ENCODE data around the gene DMD. TPM values are rescaled to one million over a fixed set of nuclear protein-coding genes. Genes with fewer than 3 reads are reported as not detected.

The DMD gene
- total and polyA plus RNA-seq, 2 donors (not counting 1 experiment from before 2014, with no cell fraction given) = 5.1 to 7.2 TPM

DNA sequence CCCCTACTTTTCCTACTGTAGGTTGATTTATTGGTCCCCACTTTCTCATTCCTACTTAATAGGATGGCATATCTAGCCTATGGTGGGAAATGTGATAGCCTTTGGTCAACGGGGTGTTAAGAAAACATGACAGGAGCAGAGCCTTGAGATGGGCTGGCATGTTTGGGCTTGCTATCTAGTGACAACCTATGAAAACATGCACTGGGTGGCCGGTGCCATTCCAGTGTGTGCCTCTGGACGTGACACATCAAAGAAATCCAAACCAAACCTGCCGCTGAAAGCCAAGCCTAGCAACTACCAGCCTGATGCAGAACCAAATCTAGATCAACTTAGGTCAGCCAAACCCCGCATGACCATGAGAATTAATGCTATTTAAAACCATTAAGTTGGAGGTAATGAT is 317.6 kb downstream of the DMD start:
- H3K4me3 ChIP-seq (replicated peaks in 1 of 4; ENCODE audit: control extremely low read depth in 1 of 4, insufficient read depth in 1 of 4, low read depth in 3 of 4, low read length in 4 of 4) = no peak overlapping the region
- no peaks in the 10 kb centered on the region for H3K9me3 ChIP-seq (ENCODE audit: control insufficient read depth, insufficient read depth, low read depth, low read length)
- no peak overlapping the region for H3K9ac ChIP-seq (ENCODE audit: insufficient read depth, low read length)
- H4K20me1 ChIP-seq (ENCODE audit: control insufficient read depth, extremely low read depth, insufficient read depth, low read length) = no peaks in the 10 kb centered on the region
- no peak overlapping the region for H3K27ac ChIP-seq (ENCODE audit: insufficient read depth, low read length)
- no peaks in the 10 kb centered on the region for H3K4me1 ChIP-seq (ENCODE audit: control insufficient read depth, extremely low read depth, insufficient read depth, low read length)
- H3K79me2 ChIP-seq (ENCODE audit: control insufficient read depth, insufficient read depth, low read length) = no peaks in the 10 kb centered on the region
- no peak for TF ChIP-seq EZH2 (IDR thresholded peaks at IDR 0.05; ENCODE audit: low read length, missing control alignments)
- TF ChIP-seq, protein P1, sequence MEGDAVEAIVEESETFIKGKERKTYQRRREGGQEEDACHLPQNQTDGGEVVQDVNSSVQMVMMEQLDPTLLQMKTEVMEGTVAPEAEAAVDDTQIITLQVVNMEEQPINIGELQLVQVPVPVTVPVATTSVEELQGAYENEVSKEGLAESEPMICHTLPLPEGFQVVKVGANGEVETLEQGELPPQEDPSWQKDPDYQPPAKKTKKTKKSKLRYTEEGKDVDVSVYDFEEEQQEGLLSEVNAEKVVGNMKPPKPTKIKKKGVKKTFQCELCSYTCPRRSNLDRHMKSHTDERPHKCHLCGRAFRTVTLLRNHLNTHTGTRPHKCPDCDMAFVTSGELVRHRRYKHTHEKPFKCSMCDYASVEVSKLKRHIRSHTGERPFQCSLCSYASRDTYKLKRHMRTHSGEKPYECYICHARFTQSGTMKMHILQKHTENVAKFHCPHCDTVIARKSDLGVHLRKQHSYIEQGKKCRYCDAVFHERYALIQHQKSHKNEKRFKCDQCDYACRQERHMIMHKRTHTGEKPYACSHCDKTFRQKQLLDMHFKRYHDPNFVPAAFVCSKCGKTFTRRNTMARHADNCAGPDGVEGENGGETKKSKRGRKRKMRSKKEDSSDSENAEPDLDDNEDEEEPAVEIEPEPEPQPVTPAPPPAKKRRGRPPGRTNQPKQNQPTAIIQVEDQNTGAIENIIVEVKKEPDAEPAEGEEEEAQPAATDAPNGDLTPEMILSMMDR (conservative IDR thresholded peaks at IDR 0.05 in 1 of 2, IDR thresholded peaks at IDR 0.05 in 1 of 2; ENCODE audit: low read depth in 1 of 2, low read length in 2 of 2) = no peak
- no peak overlapping the region for H3K4me2 ChIP-seq (ENCODE audit: extremely low read depth, insufficient read depth, low read length)
- H3K27me3 ChIP-seq (ENCODE audit: control insufficient read depth, insufficient read depth, low read length) = no peaks in the 10 kb centered on the region
- DNase-seq (ENCODE audit: low read depth in 2 of 2) = no peak
- H3K36me3 ChIP-seq (ENCODE audit: control insufficient read depth, insufficient read depth, low read length) = no peaks in the 10 kb centered on the region
- H2AFZ ChIP-seq (ENCODE audit: low read length) = no peak overlapping the region

DNA sequence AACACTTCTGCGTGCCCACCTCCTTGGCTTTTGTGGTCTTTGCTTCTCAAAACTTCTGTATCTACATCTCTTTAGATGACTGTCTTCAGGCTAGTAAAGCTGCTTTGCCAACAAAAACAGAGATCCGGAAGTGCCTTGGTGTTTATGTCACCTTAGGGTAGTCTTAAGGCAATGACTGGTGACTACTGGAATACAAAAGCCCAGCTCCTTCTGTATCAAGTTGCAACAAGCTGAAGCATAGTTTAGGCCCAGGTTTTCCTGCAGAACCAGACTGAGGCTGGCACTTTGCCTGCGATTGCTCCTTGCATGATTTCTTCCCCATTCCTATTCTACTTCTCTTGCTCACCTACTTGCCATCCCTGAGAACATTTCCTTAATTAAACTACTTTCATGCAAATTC is 333.8 kb downstream of the DMD start:
- no peak for DNase-seq (ENCODE audit: low read depth in 2 of 2)
- Histone ChIP-seq H3K9me3 (ENCODE audit: control insufficient read depth, insufficient read depth, low read depth, low read length) (no peaks in the 10 kb centered on the region), H4K20me1 (ENCODE audit: control insufficient read depth, extremely low read depth, insufficient read depth, low read length) (no peaks in the 10 kb centered on the region), H3K27ac (ENCODE audit: insufficient read depth, low read length) (no peak overlapping the region), H3K4me1 (ENCODE audit: control insufficient read depth, extremely low read depth, insufficient read depth, low read length) (no peaks in the 10 kb centered on the region), H3K4me3 (replicated peaks in 1 of 4; ENCODE audit: control extremely low read depth in 1 of 4, insufficient read depth in 1 of 4, low read depth in 3 of 4, low read length in 4 of 4) (no peak overlapping the region), H3K79me2 (ENCODE audit: control insufficient read depth, insufficient read depth, low read length) (no peaks in the 10 kb centered on the region), H3K27me3 (ENCODE audit: control insufficient read depth, insufficient read depth, low read length) (no peaks in the 10 kb centered on the region), H3K9ac (ENCODE audit: insufficient read depth, low read length) (no peak overlapping the region), H2AFZ (ENCODE audit: low read length) (no peak overlapping the region), H3K4me2 (ENCODE audit: extremely low read depth, insufficient read depth, low read length) (no peak overlapping the region), H3K36me3 (ENCODE audit: control insufficient read depth, insufficient read depth, low read length) (no peaks in the 10 kb centered on the region)
- TF ChIP-seq EZH2 (IDR thresholded peaks at IDR 0.05; ENCODE audit: low read length, missing control alignments) = no peak
- TF ChIP-seq, protein P1 (conservative IDR thresholded peaks at IDR 0.05 in 1 of 2, IDR thresholded peaks at IDR 0.05 in 1 of 2; ENCODE audit: low read depth in 1 of 2, low read length in 2 of 2) = no peak

DNA sequence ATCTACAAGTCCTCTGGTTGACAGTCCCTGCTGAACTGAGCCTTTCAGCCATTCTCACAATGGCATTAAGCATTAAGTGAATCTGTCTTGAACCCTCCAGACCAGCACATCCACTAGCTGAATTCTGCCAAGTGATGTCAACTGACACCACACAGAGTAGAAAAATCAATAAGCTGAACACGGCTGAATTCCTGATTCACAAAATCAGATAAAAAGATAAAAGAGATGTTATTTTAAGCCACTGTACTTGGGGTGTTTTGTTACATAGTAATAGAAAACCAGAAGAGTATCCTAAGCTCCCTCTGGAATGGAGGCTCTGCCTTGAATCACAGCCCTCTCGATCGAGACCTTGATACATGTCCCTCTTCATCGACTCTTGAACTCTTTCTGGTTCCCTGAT is 336.5 kb downstream of the DMD start:
- H3K36me3 ChIP-seq (ENCODE audit: control insufficient read depth, insufficient read depth, low read length) = no peaks in the 10 kb centered on the region
- H3K27me3 ChIP-seq (ENCODE audit: control insufficient read depth, insufficient read depth, low read length) = no peaks in the 10 kb centered on the region
- H3K27ac ChIP-seq (ENCODE audit: insufficient read depth, low read length) = no peak overlapping the region
- H3K4me1 ChIP-seq (ENCODE audit: control insufficient read depth, extremely low read depth, insufficient read depth, low read length) = no peaks in the 10 kb centered on the region
- H3K4me2 ChIP-seq (ENCODE audit: extremely low read depth, insufficient read depth, low read length) = no peak overlapping the region
- H3K9ac ChIP-seq (ENCODE audit: insufficient read depth, low read length) = no peak overlapping the region
- no peak overlapping the region for H2AFZ ChIP-seq (ENCODE audit: low read length)
- no peaks in the 10 kb centered on the region for H4K20me1 ChIP-seq (ENCODE audit: control insufficient read depth, extremely low read depth, insufficient read depth, low read length)
- DNase-seq (ENCODE audit: low read depth in 2 of 2) = no peak
- TF ChIP-seq, protein P1 (conservative IDR thresholded peaks at IDR 0.05 in 1 of 2, IDR thresholded peaks at IDR 0.05 in 1 of 2; ENCODE audit: low read depth in 1 of 2, low read length in 2 of 2) = no peak
- TF ChIP-seq EZH2 (IDR thresholded peaks at IDR 0.05; ENCODE audit: low read length, missing control alignments) = no peak
- H3K79me2 ChIP-seq (ENCODE audit: control insufficient read depth, insufficient read depth, low read length) = no peaks in the 10 kb centered on the region
- H3K9me3 ChIP-seq (ENCODE audit: control insufficient read depth, insufficient read depth, low read depth, low read length) = no peaks in the 10 kb centered on the region
- no peak overlapping the region for H3K4me3 ChIP-seq (replicated peaks in 1 of 4; ENCODE audit: control extremely low read depth in 1 of 4, insufficient read depth in 1 of 4, low read depth in 3 of 4, low read length in 4 of 4)
